AG09319 (cell line): ENCODE measurements around the gene ZFP92.

Experiments used
- DNase-seq: peaks from one replicate; pipeline ENCODE4 v3.0.0-alpha.2; 2010; ENCODE audit warnings: low read depth; ENCODE audit errors: extremely low read depth
- TF ChIP-seq, protein P1 (sequence below): IDR thresholded peaks from 2 replicates; pipeline ENCODE4 v1.5.1; 2011; ENCODE audit warnings: low read depth, mild to moderate bottlenecking, inconsistent platforms, low read length, moderate library complexity

Gene ZFP92

DNA sequence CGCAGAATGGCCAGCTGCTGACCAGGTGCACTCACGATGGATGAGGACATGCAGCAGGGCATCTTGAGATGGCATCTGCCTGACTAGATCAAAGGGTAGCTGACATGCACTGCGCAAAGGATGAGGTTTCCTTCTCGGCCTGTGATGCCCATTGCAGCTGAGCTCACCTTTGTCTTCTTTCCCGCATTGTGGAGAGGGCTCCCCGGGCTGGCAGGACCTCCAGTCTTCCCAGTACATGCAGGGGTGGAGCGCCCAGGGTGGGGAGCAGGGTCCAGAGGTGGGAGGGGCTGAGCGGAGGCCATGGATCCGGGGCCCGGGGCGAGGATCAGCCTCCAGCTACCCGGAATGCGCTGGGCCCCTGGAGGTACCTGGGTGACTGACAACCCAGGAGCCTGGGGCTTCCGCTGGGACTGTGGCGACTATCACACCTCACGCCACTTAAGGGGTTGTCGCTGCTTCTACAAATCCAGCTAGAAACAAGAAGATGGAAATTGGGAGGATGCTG is 22.6 kb downstream of the ZFP92 start:
- no peak for DNase-seq
- TF ChIP-seq, protein P1, sequence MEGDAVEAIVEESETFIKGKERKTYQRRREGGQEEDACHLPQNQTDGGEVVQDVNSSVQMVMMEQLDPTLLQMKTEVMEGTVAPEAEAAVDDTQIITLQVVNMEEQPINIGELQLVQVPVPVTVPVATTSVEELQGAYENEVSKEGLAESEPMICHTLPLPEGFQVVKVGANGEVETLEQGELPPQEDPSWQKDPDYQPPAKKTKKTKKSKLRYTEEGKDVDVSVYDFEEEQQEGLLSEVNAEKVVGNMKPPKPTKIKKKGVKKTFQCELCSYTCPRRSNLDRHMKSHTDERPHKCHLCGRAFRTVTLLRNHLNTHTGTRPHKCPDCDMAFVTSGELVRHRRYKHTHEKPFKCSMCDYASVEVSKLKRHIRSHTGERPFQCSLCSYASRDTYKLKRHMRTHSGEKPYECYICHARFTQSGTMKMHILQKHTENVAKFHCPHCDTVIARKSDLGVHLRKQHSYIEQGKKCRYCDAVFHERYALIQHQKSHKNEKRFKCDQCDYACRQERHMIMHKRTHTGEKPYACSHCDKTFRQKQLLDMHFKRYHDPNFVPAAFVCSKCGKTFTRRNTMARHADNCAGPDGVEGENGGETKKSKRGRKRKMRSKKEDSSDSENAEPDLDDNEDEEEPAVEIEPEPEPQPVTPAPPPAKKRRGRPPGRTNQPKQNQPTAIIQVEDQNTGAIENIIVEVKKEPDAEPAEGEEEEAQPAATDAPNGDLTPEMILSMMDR: no peak

GRCh38 chrX:153434801-153435200 is 23.5 kb downstream of the ZFP92 start:
- DNase-seq: no peak
- TF ChIP-seq, protein P1: no peak

GRCh38 chrX:153435845-153436244 is 24.6 kb downstream of the ZFP92 start:
- TF ChIP-seq, protein P1: no peak
- no peak for DNase-seq

- DNase-seq: no peak
- TF ChIP-seq, protein P1: peak; percentile 48
Measured at GRCh38 chrX:153438532-153438931, 27.3 kb downstream of the ZFP92 start.

- DNase-seq: no peak
- TF ChIP-seq, protein P1: no peak
Measured at GRCh38 chrX:153439977-153440376, 28.7 kb downstream of the ZFP92 start.

DNA sequence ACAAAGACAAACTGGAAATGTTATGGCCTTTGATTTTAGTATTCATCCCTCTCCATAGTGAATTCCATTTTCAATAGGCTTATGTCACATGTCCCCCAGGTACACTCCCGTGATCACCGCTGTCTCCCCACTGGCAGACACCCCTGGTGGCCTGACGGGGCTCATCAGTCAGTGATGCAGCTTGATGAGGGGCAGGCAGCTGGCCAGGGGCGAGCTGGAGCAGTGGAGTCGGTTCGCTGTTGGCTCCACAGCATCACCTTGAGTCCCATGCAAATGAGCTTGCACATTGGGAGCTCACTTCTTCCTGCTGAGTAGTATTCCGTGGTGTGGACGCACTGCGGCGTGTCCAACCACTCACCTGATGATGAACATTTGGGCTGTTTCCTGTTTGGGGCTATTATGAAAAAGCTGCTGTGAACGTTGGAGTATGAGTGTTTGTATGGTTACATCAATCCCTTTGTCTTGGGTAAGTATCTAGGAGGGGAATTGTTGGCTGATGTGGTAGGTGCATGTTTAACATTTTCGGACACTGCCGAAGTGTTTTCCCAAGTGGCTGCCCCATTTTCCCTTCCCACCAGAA is 29.4 kb downstream of the ZFP92 start:
- TF ChIP-seq, protein P1: no peak

GRCh38 chrX:153441296-153441695 is 30.0 kb downstream of the ZFP92 start:
- TF ChIP-seq, protein P1: no peak
- DNase-seq: no peak

More for the DNA sequence above, 29.4 kb downstream of the ZFP92 start:
- DNase-seq: no peak
